GM18873 (cell line): ENCODE data around the gene PRR33.

Source experiments
- ATAC-seq: cut with Tn5 transposase; IDR thresholded peaks from one replicate; pipeline ENCODE4 v1.9.1; 2021; ENCODE audit warnings: mild to moderate bottlenecking, moderate library complexity, moderate number of reproducible peaks; ENCODE audit not compliant: unreplicated experiment, low FRiP score

PRR33 gene

GRCh38 chr11:1928470-1928890 lies 36.8 kb upstream of the PRR33 start:
- no peak for ATAC-seq

GRCh38 chr11:1927848-1928469 lies 36.3 kb upstream of the PRR33 start:
- ATAC-seq: no peak

- no peak for ATAC-seq
Measured at GRCh38 chr11:1927026-1927847, 35.5 kb upstream of the PRR33 start.

GRCh38 chr11:1926156-1927025 lies 34.7 kb upstream of the PRR33 start:
- ATAC-seq: no peak

- ATAC-seq: no peak
Measured at GRCh38 chr11:1925373-1926155, 33.9 kb upstream of the PRR33 start.

GRCh38 chr11:1924646-1925372 lies 33.1 kb upstream of the PRR33 start:
- no peak for ATAC-seq

- ATAC-seq: no peak
Measured at GRCh38 chr11:1924181-1924580, 32.5 kb upstream of the PRR33 start.

GRCh38 chr11:1923201-1923956 lies 31.7 kb upstream of the PRR33 start:
- ATAC-seq: no peak

GRCh38 chr11:1922481-1923081 lies 30.9 kb upstream of the PRR33 start:
- no peak for ATAC-seq

GRCh38 chr11:1921574-1922141 lies 30.0 kb upstream of the PRR33 start:
- ATAC-seq: no peak

- no peak for ATAC-seq
Measured at GRCh38 chr11:1920909-1921573, 29.3 kb upstream of the PRR33 start.

GRCh38 chr11:1920128-1920908 lies 28.6 kb upstream of the PRR33 start:
- no peak for ATAC-seq

GRCh38 chr11:1919391-1920127 lies 27.9 kb upstream of the PRR33 start, which contains the start of gene TNNT3:
TSS of gene TNNT3 (plus strand) at chr11:1919703. CDS start at chr11:1922875, 3,172 bp downstream.
- no peak for ATAC-seq

GRCh38 chr11:1918436-1919315 lies 27.0 kb upstream of the PRR33 start:
- ATAC-seq: no peak
